GM08714 (cell line): ENCODE measurements around the gene MCOLN1.

Experiments
- H3K4me3 ChIP-seq: fragments of 200-500 bp; sonication (Bioruptor generic); 2 replicates; pipeline ENCODE4 v1.5.1; 2014; ENCODE audit warnings: mild to moderate bottlenecking, low read length, inconsistent platforms
- ZNF274 ChIP-seq: IDR thresholded peaks from 2 replicates; pipeline ENCODE4 v1.6.1; 2012; ENCODE audit warnings: mild to moderate bottlenecking, low read depth, low read length

Gene MCOLN1

DNA sequence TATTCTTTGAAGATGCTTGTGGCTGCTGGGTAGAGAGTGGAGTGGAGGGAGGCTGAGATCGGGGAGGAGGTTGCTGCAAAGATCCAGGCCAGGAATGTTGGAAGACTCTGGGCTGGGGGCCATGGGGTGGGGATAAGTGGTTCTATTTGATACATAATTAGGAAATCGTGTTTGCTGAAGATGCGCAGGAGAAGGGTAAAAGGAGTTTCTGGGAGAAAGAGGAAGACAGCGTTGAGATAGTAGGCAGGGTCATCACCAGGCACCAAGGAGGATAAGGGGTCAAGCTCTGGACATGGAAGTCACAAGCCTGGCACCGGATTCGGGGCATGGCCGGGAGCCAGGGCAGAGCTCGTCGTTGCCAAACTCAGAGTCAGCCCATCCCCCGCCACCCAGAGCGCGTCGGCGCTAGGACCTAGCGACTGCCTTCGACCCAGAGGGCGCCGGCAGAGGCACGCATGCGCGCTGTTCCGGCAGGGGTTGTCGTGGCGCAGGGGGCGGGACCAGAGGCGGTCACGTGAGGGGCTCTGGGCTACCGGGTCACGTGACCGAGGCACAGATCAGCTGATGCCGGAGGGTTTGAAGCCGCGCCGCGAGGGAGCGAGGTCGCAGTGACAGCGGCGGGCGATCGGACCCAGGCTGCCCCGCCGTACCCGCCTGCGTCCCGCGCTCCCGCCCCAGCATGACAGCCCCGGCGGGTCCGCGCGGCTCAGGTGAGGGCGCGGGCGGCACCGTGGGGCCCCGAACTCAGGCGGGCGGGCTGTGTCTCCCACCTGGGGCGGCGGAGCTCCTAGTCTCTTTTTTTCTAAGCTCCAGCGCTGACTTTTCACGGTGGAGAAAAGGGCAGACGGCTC lies at the start of gene MCOLN1:
Gene MCOLN1, plus strand, starts transcription at position 553 of the 851 bp plus-strand sequence. Its CDS starts 127 bp downstream, at position 680.
- peak within 1 kb of the TSS; percentile 87 for H3K4me3 ChIP-seq
- no peak for TF ChIP-seq ZNF274

DNA sequence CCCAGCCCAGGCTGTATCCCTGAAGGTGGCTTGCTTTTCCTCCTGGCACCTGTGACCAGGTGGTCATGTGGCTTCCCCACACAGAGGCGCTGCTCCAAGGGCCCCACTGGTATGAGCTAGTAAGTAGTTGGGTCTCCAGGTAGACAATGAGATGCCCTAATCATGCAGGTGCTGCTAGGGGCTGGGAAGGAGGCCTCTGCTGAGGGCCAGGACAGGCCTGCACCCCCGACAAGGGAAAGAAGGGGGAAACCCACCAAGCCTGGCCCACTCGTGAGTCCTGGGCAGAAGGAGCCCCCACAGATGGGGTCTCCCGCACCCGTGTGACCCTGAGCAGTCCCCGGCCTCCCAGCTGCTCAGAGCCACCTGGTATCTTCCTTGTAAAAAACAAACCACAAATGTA lies 46.8 kb upstream of the MCOLN1 start:
- H3K4me3 ChIP-seq = no peak overlapping the region
- no peak for TF ChIP-seq ZNF274

GRCh38 chr19:7476241-7476640 lies 46.2 kb upstream of the MCOLN1 start:
- TF ChIP-seq ZNF274 = no peak
- no peak overlapping the region for H3K4me3 ChIP-seq

- TF ChIP-seq ZNF274 = no peak
- H3K4me3 ChIP-seq = no peak overlapping the region
These were observed 45.5 kb upstream of the MCOLN1 start for GRCh38 chr19:7476777-7477494.

- no peak overlapping the region for H3K4me3 ChIP-seq
- TF ChIP-seq ZNF274 = no peak
These were observed 44.7 kb upstream of the MCOLN1 start for GRCh38 chr19:7477758-7478157.

GRCh38 chr19:7478173-7478842 lies 44.1 kb upstream of the MCOLN1 start:
- TF ChIP-seq ZNF274 = no peak
- H3K4me3 ChIP-seq = no peak overlapping the region

GRCh38 chr19:7478843-7479227 lies 43.6 kb upstream of the MCOLN1 start:
- H3K4me3 ChIP-seq = no peak overlapping the region
- no peak for TF ChIP-seq ZNF274

DNA sequence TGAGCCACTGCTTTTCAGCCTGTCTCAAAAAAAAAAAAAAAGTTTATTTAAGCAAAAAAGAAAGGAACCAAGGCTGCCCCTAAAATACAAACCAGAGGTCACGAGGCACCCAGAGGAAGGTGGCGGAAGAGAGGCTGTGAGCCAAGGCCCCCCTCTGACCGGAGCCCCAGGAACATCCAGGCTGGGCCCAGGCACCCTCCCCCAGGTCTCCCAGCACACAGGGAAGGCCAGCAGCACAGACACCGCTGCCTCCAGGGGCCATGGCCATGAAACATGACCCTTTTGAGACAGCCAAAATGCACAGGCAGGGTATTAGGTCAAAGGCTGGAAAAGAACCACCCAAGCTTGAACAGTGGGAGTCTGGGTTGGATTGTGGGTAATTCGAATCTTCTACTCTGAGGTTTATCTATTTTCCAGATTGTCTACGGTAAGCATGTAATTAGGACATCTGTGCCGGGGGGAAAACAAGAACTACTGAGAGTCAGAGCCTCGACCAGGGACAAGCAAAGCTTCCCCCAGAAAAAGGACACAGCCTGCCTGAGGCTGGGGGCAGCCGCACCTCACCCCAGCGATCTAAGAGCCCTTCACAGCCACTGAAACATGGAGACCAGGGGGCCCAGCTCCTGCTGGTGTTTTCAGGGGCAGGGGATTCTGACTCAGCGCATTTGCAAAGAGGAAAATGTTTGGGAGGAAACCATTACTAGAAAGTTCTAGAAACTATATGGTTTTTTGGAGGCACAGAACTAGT lies 42.0 kb upstream of the MCOLN1 start:
- H3K4me3 ChIP-seq = no peak overlapping the region
- no peak for TF ChIP-seq ZNF274

DNA sequence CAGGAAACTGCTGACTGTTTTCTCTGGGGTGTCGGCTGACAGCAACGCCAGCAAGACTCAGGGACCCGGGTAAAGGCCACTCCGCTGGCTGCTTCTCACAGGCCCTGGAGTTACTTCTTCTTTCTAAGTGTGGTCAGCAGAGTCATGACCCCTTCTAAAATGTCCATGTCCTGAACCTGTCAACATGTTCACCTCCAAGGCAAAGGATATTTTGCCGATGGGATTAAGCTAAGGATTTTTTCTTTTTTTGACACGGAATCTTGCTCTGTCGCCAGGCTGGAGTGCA lies 41.5 kb upstream of the MCOLN1 start:
- TF ChIP-seq ZNF274 = no peak

GRCh38 chr19:7482584-7483439 lies 39.6 kb upstream of the MCOLN1 start:
- no peak for TF ChIP-seq ZNF274
- no peak overlapping the region for H3K4me3 ChIP-seq

More for the DNA sequence above, 41.5 kb upstream of the MCOLN1 start:
- no peak overlapping the region for H3K4me3 ChIP-seq

DNA sequence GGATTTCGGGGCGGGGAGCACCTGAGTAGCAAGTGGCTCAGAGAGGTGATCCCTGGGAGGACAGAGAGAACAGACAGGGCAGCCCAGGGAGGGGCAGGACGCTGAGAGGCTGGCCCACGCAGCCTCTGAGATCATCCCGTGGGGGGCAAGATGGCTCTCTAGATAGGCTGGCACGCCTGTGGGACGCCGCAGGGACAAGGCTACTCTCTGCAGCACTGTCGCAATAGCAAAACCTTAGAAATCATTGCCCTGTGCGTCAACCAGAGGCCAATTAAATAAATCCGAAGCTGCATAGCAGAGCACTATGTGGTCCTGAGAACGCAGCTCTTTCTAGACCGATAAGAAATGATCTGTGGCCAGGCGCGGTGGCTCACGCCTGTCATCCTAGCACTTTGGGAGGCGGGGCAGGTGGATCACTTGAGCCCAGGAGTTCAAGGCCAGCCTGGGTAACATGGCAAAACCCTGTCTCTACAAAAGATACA lies 38.7 kb upstream of the MCOLN1 start:
- no peak for TF ChIP-seq ZNF274
- no peak overlapping the region for H3K4me3 ChIP-seq

- TF ChIP-seq ZNF274 = no peak
- H3K4me3 ChIP-seq = no peak overlapping the region
These were observed 35.5 kb upstream of the MCOLN1 start for GRCh38 chr19:7486923-7487322.

GRCh38 chr19:7488736-7489353 lies 33.6 kb upstream of the MCOLN1 start, which contains the start of gene PEX11G:
TSS of gene PEX11G (minus strand) at chr19:7489035. CDS start at chr19:7489010, 25 bp downstream.
- H3K4me3 ChIP-seq = peak within 1 kb of the TSS; percentile 67; the same call in 1 of the 2 replicates
- no peak for TF ChIP-seq ZNF274
